SK-N-MC (cell line): ENCODE results near the gene MAN1C1.

Experiments
- DNase-seq: peaks from one replicate; pipeline ENCODE4 v3.0.0-alpha.2; 2011; ENCODE audit warnings: low read depth, low spot score
- H3K27ac ChIP-seq: fragments of 200-600 bp; sonication (generic); 2 replicates; pipeline ENCODE4 v1.5.1; 2016; ENCODE audit warnings: mixed run types
- H3K36me3 ChIP-seq: fragments of 200-600 bp; sonication (generic); 2 replicates; pipeline ENCODE4 v1.6.1; 2017; ENCODE audit warnings: antibody characterized with exemption, low read length, mixed read lengths; ENCODE audit not compliant: insufficient read depth
- H3K4me3 ChIP-seq: fragments of 200-600 bp; sonication (generic); 2 replicates; pipeline ENCODE4 v1.5.1; 2016
- H3K9ac ChIP-seq: fragments of 200-600 bp; sonication (generic); 2 replicates; pipeline ENCODE4 v1.8.0; 2017; ENCODE audit warnings: mixed run types, mixed read lengths; ENCODE audit not compliant: insufficient read length
- H3K9me3 ChIP-seq: fragments of 200-600 bp; sonication (generic); 2 replicates; pipeline ENCODE4 v1.6.1; 2017; ENCODE audit warnings: low read depth, mild to moderate bottlenecking, antibody characterized with exemption, low read length, moderate library complexity, mixed read lengths
- EZH2 ChIP-seq: fragments of 200-600 bp; sonication (generic); IDR thresholded peaks from one replicate; pipeline ENCODE4 v1.6.1; 2017; ENCODE audit warnings: antibody characterized with exemption
- FOXP2 ChIP-seq: optimal IDR thresholded peaks from 2 replicates; pipeline ENCODE3; 2011; ENCODE audit warnings: mild to moderate bottlenecking, moderate library complexity; ENCODE audit not compliant: insufficient read depth; ENCODE audit errors: extremely low read length, control extremely low read depth
- POLR2AphosphoS5 ChIP-seq: IDR thresholded peaks from 2 replicates; pipeline ENCODE4 v1.6.1; 2012; ENCODE audit warnings: mild to moderate bottlenecking, low read depth, low read length, borderline replicate concordance

The MAN1C1 gene

GRCh38 chr1:25651824-25652741 is 35.5 kb downstream of the MAN1C1 start:
- H3K27ac ChIP-seq, result no peak overlapping the region
- DNase-seq, result no peak
- H3K9ac ChIP-seq, result no peak overlapping the region
- no peaks in the 10 kb centered on the region for H3K9me3 ChIP-seq
- H3K4me3 ChIP-seq, result no peak overlapping the region
- no peaks in the 10 kb centered on the region for H3K36me3 ChIP-seq
- TF ChIP-seq POLR2AphosphoS5, result no peak
- no peak for TF ChIP-seq EZH2
- no peak for TF ChIP-seq FOXP2

DNA sequence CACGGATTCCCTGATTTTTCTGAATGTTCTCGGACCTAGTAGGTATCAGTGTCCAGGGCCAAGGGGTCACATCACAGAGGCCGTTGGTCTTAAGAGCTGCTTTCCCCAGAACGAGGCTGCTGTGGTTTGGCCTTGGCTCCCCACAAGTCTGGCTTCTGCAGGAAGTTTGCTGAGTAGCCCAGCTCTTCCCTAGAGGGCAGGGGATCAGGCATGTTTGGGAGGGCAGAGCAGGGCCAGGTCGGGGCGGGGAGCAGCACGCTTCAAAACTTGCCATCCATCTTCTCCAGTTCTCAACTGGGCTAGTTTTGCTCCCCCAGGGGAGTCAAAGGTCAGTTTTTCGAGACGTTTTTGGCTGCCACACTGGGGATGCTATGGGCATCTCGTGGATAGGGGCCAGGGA is 37.0 kb downstream of the MAN1C1 start:
- H3K9ac ChIP-seq, result no peak overlapping the region
- H3K27ac ChIP-seq, result no peak overlapping the region
- no peak overlapping the region for H3K4me3 ChIP-seq
- no peak for TF ChIP-seq POLR2AphosphoS5
- TF ChIP-seq FOXP2, result no peak
- no peak for TF ChIP-seq EZH2
- H3K9me3 ChIP-seq, result no peaks in the 10 kb centered on the region
- H3K36me3 ChIP-seq, result no peaks in the 10 kb centered on the region
- no peak for DNase-seq

DNA sequence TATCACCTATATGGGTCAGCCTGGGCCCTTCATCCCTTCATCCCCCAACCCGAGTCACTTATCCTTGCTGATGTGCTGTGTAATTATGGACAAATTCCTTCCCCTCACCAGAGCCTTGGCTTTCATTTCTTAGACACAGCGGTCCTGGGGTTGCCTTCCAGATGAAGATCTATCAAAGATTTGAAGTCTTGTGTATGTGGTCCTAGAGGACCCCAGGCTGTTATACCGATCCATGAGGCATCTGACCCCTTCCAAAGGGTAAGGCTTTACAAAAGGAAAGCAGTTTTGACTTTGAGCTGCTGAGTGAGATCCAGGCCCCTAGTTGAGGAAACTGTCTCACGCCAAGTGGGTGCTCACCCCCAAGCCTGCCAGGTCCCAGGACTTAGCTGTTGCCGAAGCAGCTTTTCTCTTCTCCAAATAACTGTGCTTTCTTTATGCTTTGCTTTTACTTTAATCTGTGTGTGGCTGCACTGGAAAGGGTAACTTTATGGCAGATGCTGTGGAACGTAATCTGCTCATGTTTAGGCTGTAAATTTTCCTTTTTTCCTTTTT is 37.6 kb downstream of the MAN1C1 start:
- DNase-seq, result no peak
- Histone ChIP-seq H3K27ac (no peak overlapping the region), H3K9ac (no peak overlapping the region), H3K4me3 (no peak overlapping the region), H3K36me3 (no peaks in the 10 kb centered on the region), H3K9me3 (no peaks in the 10 kb centered on the region)
- TF ChIP-seq FOXP2, result no peak
- TF ChIP-seq EZH2, result no peak
- TF ChIP-seq POLR2AphosphoS5, result no peak

GRCh38 chr1:25657121-25657882 is 40.7 kb downstream of the MAN1C1 start:
- Histone ChIP-seq H3K27ac (no peak overlapping the region), H3K9ac (no peak overlapping the region), H3K36me3 (no peaks in the 10 kb centered on the region), H3K4me3 (no peak overlapping the region), H3K9me3 (no peaks in the 10 kb centered on the region)
- DNase-seq, result no peak
- TF ChIP-seq EZH2 (no peak), FOXP2 (no peak), POLR2AphosphoS5 (no peak)

GRCh38 chr1:25657883-25658760 is 41.5 kb downstream of the MAN1C1 start:
- no peak overlapping the region for H3K9ac ChIP-seq
- no peak for DNase-seq
- no peak overlapping the region for H3K27ac ChIP-seq
- TF ChIP-seq EZH2 (no peak), POLR2AphosphoS5 (no peak)
- H3K9me3 ChIP-seq, result no peaks in the 10 kb centered on the region
- no peaks in the 10 kb centered on the region for H3K36me3 ChIP-seq
- H3K4me3 ChIP-seq, result no peak overlapping the region

DNA sequence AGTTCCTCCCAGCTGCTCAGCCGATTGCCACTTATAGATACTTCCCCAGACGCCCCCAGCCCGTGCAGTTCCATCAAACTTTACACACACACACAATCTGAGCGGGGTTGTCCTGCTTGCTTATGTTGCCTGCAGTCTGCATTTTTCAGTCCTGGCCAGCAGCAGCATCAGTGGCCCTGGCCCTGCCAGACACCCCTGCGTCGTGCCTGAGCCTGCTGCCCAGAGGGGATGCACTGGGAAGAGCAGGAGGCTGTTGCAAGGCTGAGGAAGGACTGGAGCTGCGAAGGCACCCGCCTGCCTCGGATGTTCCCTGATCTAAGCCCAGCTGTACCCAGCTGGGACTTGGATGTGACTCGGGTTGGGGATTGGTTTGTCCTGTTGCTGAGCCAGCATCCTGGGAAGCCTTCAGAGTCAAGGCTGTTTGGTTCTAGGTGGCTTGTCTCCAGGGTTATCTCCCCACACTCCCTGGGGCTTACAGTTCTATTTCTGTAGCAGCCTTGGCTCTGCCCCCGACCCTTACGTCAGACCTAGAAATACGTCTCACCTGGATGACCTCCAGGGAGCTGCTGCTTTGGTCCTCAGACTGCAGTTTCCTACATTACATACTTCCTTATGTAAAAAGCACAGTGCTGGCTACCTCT is 42.3 kb downstream of the MAN1C1 start:
- Histone ChIP-seq H3K9ac (no peak overlapping the region), H3K27ac (no peak overlapping the region), H3K4me3 (no peak overlapping the region), H3K36me3 (no peaks in the 10 kb centered on the region), H3K9me3 (no peaks in the 10 kb centered on the region)
- no peak for TF ChIP-seq POLR2AphosphoS5
- no peak for DNase-seq

GRCh38 chr1:25661043-25661815 is 44.6 kb downstream of the MAN1C1 start:
- Histone ChIP-seq H3K9ac (peak overlapping the region; percentile 41), H3K9me3 (no peaks in the 10 kb centered on the region), H3K4me3 (peak overlapping the region; percentile 2; the same call in 1 of the 2 replicates), H3K36me3 (no peaks in the 10 kb centered on the region), H3K27ac (peak overlapping the region; percentile 51)
- no peak for DNase-seq
- TF ChIP-seq EZH2, result no peak
- no peak for TF ChIP-seq POLR2AphosphoS5
- no peak for TF ChIP-seq FOXP2
